ENCODE results near the gene TDP1. TPM values are rescaled to one million over a fixed set of nuclear protein-coding genes. Genes with fewer than 3 reads are reported as not detected.

TDP1 gene
- total and polyA plus RNA-seq, 9 of the 15 experiments (the other 6 are each of a cell fraction or from before 2014, with no cell fraction given), result 21.4 to 41.6 (median 32.3) TPM

DNA sequence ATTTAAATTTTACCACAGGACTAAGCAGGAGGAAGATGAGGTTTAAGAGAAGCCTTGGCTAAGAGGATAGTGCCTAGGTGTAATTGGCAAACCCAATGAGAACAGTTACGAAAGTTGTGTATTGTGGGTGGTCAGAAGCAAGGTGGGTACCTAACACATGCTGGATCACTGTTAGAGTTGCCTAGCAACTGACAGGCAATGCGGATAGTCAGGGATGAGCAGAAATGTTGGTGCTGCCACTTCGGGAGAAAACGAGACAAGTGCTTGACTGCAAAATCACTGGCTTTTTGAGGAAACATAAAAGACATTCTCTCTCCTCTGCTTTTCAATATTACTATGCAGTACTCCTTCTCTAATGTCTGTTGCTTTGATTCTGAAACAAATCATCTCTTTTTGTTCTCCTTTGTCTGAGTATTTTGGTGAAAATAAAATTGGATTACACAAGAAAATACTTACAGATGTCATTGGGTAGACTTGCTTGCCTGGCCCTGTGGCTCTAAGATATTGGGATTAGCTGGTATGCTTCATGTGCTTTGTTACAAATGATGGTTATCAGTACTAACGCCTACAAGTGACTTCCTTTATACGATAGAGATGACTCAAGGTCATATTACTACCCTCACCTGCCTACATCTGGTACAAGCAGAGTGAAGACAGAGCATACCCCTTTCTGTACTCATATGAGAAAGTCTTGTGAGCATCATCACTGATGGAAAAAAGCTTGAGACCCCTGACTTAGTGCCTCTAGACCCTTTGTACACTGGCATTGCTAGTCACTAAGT, 48.0 kb downstream of the TDP1 start:
- H3K36me3 ChIP-seq (ENCODE audit: control insufficient read depth, insufficient read depth, low read length), result peaks cover 34% of the 10 kb centered on the region; the same call in 2 of the 3 replicates
- TF ChIP-seq ZNF274 (IDR thresholded peaks at IDR 0.05; ENCODE audit: borderline replicate concordance, low read depth, low read length), result no peak
- peak; percentile 42 for TF ChIP-seq RFX1 (IDR thresholded peaks at IDR 0.05)
- no peak for ATAC-seq
- no peaks in the 10 kb centered on the region for H4K20me1 ChIP-seq (replicated peaks; ENCODE audit: control insufficient read depth, insufficient read depth, low read length)
- ChIA-PET CTCF (ENCODE audit: low intra/inter-chr PET ratio) (no interaction called here), POLR2A (interaction anchor here (1.0 kb wide), 1 partner anchor 9 kb away, joined by 4 read pairs; no protein-coding TSS in a partner anchor)
- no peaks in the 10 kb centered on the region for H3K79me2 ChIP-seq (ENCODE audit: control insufficient read depth, insufficient read depth, low read length)
- no peak for FAIRE-seq
- in situ Hi-C loops (cut with MboI) (no loop called here), intact Hi-C loops (cut with micrococcal nuclease) (no loop called here)
- H2AFZ ChIP-seq (ENCODE audit: low read depth, low read length), result no peak overlapping the region
- H3K4me3 ChIP-seq, result no peak overlapping the region
- 74% methylated on average over 6 of the region's 6 CpGs for WGBS (ENCODE audit: insufficient coverage, low coverage, missing lambda C conversion rate)
- no peaks in the 10 kb centered on the region for H3K9me1 ChIP-seq (ENCODE audit: control insufficient read depth, insufficient read depth, low read length)
- H3K27ac ChIP-seq (ENCODE audit: extremely low read depth, low read depth, low read length), result no peak overlapping the region
- H3K4me2 ChIP-seq (ENCODE audit: insufficient read depth, low read length), result no peak overlapping the region
- peaks cover 0 to 2% of the 10 kb centered on the region in 2 experiments; a peak in 1 of 5 replicates for H3K4me1 ChIP-seq (replicated peaks in 1 of 2; ENCODE audit: control insufficient read depth in 2 of 2, insufficient read depth in 2 of 2, low read length in 2 of 2)
- no peak overlapping the region for H3K9ac ChIP-seq (ENCODE audit: insufficient read depth in 1 of 2, low read depth in 2 of 2, low read length in 2 of 2)
- no peaks in the 10 kb centered on the region for H3K27me3 ChIP-seq (ENCODE audit: control insufficient read depth in 2 of 2, insufficient read depth in 2 of 2, low read length in 2 of 2)
- BruUV-seq (replicated peaks), result no TSS peak
- H3K9me3 ChIP-seq (replicated peaks; ENCODE audit: control insufficient read depth, insufficient read depth, low read depth, low read length), result no peaks in the 10 kb centered on the region
- no peak for DNase-seq (ENCODE audit: extremely low read depth in 1 of 4, low spot score in 3 of 4)

- H3K9ac ChIP-seq (ENCODE audit: insufficient read depth in 1 of 2, low read depth in 2 of 2, low read length in 2 of 2), result no peak overlapping the region
- no peaks in the 10 kb centered on the region for H3K9me1 ChIP-seq (ENCODE audit: control insufficient read depth, insufficient read depth, low read length)
- peaks cover 40% of the 10 kb centered on the region; the same call in 2 of the 3 replicates for H3K36me3 ChIP-seq (ENCODE audit: control insufficient read depth, insufficient read depth, low read length)
- peaks cover 0 to 2% of the 10 kb centered on the region in 2 experiments; a peak in 1 of 5 replicates for H3K4me1 ChIP-seq (replicated peaks in 1 of 2; ENCODE audit: control insufficient read depth in 2 of 2, insufficient read depth in 2 of 2, low read length in 2 of 2)
- ATAC-seq, result no peak
- intact Hi-C loops (cut with micrococcal nuclease) (no loop called here), in situ Hi-C loops (cut with MboI) (no loop called here)
- H3K4me2 ChIP-seq (ENCODE audit: insufficient read depth, low read length), result no peak overlapping the region
- CTCF ChIA-PET (ENCODE audit: low intra/inter-chr PET ratio), result no interaction called here
- no peak overlapping the region for H3K4me3 ChIP-seq
- no peak for FAIRE-seq
- no peak for DNase-seq (ENCODE audit: extremely low read depth in 1 of 4, low spot score in 3 of 4)
- H3K79me2 ChIP-seq (ENCODE audit: control insufficient read depth, insufficient read depth, low read length), result no peaks in the 10 kb centered on the region
- POLR2A ChIA-PET, result no interaction called here
- H3K27ac ChIP-seq (ENCODE audit: extremely low read depth, low read depth, low read length), result no peak overlapping the region
- H3K9me3 ChIP-seq (replicated peaks; ENCODE audit: control insufficient read depth, insufficient read depth, low read depth, low read length), result no peaks in the 10 kb centered on the region
- BruUV-seq (replicated peaks), result no TSS peak
- H4K20me1 ChIP-seq (replicated peaks; ENCODE audit: control insufficient read depth, insufficient read depth, low read length), result no peaks in the 10 kb centered on the region
- H3K27me3 ChIP-seq (ENCODE audit: control insufficient read depth in 2 of 2, insufficient read depth in 2 of 2, low read length in 2 of 2), result no peaks in the 10 kb centered on the region
- H2AFZ ChIP-seq (ENCODE audit: low read depth, low read length), result no peak overlapping the region
- TF ChIP-seq ESRRA (IDR thresholded peaks at IDR 0.05; ENCODE audit: borderline replicate concordance, low read depth), result no peak
- no peak for TF ChIP-seq ZNF609 (CRISPR knock-in tag; IDR thresholded peaks at IDR 0.05; ENCODE audit: borderline replicate concordance)
- no peak for TF ChIP-seq OTX1 (CRISPR knock-in tag; IDR thresholded peaks at IDR 0.05)
- TF ChIP-seq KDM2B (CRISPR knock-in tag; IDR thresholded peaks at IDR 0.05), result no peak
- TF ChIP-seq U2AF2 (optimal IDR thresholded peaks at IDR 0.05; ENCODE audit: low read depth, low read length), result no peak
These were observed 49.7 kb downstream of the TDP1 start for GRCh38 chr14:90005441-90005840.
